NCI-H524 treated with DMSO at 0.1 percent for 48 hours (cell line): ENCODE measurements around the gene RAP1GAP.
"Not testable (repeated sequence)": the region's sequence is repeated elsewhere in the genome, so short reads cannot be mapped to it uniquely, and the experiment has no call there.

Experiments
- DNase-seq: peaks from one replicate; lab custom pipeline; 2025; lab: John Stamatoyannopoulos, UW

The RAP1GAP gene

DNA sequence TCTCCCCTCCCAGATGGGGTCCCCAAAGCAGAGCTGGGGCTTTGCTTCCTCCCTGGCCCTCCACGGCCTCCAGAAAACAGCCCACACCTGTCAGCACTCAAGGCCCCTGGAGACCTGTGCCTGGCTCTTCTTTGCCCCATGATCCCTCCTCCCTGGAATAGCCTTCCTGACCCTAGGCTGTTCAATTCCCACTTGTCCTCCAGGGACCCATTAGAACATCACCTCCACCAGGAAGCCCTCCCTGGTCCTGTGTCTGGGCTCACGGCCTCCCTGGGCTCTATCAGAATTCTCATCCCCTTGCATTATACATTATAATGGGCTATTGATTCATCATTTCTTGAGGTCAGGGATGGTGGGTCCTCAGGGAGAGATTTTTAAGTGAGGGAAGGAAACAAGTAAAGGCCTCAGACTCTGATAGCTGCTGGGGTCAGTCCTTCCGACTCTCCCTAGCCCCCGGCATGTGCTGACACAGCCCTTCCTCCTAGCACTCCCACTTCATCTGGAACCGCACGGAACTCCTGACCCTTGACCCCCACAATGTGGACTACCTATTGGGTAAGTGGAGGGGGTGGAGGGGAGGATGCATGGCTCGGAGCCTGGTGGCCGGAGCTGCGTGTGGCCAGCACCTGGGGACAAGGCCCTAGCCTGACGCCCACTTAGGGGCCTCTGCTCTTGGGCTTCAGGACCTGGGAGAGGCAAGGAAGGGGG, 99.2 kb downstream of the RAP1GAP start:
- no peak for DNase-seq

DNA sequence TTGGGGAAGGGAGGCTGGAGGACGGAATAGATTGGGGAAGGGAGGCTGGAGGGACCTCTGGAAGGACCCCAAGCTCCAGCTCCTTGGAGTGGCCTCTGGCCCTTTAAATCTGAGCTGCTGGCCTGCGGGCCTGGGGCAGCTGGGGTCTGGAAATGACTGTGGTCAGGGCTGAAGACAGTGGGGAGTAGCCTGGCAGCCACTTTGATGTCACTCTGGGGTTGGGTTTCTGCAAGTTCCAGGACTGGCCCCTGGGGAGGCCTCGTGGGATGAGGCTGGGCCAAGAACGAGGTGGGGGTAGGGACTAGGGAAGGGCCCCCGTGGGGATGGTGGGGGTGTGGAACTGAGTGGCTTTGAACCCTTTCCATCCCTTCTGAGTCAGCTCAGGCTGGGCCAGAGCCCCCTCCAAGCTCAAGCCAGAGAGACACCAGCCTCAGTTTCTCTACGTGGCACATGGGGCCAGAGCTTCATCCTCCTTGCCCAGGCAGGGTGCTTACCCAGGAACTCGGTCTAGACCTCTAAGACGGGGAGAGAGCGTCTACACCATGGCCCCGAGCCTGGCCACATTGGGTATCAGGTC, 100.3 kb downstream of the RAP1GAP start:
- no peak for DNase-seq

DNA sequence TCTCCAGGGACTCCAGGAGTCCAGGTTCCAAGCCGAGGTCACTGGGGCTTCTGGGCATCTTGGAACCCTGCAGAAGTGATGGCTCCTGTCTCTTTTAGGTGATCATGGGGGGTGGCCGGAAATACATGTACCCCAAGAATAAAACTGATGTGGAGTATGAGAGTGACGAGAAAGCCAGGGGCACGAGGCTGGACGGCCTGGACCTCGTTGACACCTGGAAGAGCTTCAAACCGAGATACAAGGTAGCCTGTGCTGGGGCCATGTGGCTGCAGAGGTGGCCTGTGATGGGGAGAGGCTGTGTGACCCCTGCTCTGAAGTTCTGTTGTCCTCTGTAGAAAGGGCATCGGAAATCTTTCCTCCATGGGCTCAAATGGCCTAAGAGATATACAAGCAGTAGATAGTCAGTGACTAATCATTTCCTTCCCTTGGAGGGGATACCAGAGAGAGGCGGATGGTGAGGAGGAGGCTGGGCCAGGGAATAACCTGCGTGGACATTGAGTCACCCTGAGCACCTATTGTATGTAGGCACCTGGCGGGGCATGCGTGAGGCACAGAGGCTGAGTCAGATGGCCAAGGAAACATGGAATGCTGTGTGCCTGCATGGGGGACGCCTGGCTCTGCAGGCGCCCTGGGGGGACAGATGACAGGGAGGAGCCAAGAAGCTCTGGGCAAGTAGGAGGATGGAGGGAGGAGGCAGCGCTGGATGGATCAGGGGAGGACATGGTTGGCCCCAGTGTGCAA, 101.0 kb downstream of the RAP1GAP start:
- DNase-seq, result peak; percentile 31

DNA sequence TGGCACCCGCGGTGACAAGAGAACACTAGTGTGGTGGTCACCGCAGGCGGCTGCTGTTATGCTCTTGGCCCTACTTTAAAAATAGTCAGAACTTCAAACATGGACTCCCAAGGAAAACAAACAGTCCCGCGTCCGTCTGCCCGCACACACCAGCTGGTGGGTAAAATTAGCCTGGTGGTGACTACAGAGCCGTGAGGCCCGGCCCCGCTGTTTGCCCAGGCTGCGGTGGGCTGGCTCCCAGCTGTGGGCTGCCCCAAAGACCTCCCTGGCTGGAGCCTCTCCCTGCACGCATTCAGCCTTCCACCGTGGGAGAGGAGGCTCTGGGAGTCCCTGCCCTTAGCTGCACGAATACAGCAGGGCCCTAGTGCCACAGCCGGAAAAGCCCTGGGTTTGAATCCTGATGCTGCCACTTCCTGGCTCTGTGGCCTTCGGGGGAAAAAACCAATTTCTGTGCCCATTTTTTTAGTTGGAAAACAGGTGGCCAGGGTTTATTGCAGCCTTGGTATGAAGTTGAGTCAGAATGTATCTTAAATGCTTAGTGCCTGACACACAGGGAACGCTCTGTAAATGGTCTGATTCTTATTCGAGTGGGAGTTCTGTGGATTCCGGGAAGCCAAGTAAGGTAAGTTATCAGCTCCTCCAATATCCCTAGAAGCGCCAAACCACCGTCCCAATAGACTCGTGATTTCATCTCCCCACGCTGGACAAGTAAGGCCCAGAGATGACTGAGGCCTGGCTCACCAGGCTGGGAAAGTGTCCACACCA, 101.7 kb downstream of the RAP1GAP start:
- DNase-seq, result no peak

DNA sequence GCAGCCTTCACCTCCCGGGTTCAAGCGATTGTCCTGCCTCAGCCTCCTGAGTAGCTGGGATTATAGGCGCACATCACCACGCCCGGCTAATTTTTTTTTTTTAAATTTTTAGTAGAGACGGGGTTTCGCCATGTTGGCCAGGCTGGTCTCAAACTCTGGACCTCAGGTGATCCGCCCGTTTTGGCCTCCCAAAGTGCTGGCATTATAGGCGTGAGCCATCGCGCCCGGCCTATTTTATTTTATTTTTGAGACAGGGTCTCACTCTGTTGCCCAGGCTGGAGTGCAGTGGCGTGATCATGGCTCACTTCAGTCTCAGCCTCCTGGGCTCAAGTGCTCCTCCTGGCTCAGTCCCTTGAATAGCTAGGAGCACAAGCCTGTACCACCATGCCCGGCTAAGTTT, 102.8 kb downstream of the RAP1GAP start:
- DNase-seq, result not testable (repeated sequence)

DNA sequence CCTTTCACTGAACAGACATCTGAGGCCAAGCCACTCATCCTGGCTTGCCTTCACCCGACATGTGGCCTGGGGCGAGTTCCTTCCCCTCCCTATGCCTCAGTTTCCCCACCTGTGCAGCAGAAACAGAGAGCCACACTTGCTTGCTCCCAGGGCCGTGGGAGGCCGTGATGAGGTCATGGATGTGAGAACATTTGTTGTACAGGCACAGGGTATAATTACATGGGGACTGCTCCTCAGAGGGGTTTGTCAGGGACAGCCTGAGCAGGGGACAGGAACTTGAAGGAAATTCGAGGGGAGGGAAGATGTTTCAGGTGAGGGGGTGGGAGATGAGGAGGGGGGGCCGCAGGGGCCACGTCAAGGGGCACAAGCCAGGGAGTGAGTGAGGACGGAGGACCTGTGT, 103.9 kb downstream of the RAP1GAP start:
- DNase-seq, result no peak

DNA sequence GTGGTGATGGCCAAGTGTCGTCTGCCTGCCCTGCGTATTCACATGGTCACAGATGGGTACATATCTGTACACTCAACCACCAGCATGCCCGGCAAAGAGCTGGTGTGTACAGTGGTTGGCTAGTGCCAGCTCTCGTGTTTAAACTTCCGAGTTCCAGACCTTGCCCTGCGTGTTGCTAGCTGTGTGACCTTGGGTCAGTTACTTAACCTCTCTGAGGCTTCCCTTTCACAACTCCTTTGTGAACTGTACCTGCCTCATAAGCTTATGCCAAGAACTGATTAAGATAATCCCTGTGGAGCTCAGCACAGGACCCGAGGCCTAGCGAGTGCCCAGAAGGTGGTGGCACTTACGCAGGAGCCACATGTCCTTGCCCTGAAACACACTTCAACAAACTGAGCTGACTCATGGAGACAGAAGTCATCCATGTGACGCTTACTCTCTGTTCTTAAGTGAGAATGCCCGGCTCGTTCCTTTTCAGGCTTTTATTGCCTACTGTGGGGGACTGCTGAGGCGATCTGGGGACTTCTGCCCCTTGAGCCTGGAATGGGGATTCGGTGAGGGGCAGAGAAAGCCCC, 104.5 kb downstream of the RAP1GAP start:
- no peak for DNase-seq

DNA sequence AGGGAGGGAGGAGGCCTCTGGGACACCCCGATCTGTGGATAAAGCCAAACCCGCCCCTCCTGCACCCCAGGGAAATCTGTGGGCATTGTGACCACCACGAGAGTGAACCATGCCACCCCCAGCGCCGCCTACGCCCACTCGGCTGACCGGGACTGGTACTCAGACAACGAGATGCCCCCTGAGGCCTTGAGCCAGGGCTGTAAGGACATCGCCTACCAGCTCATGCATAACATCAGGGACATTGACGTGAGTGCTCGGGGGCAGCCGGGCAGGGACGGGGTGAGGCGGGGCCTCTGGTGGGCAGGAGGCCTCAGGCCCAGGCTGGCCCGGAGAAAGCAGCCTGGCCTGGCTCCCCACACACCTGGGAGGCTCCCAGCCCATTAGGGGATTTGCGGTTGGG, 105.2 kb downstream of the RAP1GAP start:
- DNase-seq, result no peak

DNA sequence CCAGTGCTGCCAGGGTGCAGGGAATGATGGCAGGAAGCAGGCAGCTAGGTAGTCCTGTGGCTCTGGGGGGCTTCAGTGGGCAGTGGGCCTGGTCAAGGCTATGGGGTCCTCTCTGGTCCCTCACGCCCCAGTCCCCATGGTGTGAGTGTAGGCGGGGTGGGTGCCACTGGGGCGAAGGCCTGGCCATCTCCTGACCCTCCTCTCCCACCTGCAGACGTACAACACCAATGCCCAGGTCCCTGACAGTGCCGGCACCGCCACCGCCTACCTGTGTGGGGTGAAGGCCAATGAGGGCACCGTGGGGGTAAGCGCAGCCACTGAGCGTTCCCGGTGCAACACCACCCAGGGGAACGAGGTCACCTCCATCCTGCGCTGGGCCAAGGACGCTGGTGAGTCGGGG, 106.3 kb downstream of the RAP1GAP start:
- DNase-seq, result no peak

DNA sequence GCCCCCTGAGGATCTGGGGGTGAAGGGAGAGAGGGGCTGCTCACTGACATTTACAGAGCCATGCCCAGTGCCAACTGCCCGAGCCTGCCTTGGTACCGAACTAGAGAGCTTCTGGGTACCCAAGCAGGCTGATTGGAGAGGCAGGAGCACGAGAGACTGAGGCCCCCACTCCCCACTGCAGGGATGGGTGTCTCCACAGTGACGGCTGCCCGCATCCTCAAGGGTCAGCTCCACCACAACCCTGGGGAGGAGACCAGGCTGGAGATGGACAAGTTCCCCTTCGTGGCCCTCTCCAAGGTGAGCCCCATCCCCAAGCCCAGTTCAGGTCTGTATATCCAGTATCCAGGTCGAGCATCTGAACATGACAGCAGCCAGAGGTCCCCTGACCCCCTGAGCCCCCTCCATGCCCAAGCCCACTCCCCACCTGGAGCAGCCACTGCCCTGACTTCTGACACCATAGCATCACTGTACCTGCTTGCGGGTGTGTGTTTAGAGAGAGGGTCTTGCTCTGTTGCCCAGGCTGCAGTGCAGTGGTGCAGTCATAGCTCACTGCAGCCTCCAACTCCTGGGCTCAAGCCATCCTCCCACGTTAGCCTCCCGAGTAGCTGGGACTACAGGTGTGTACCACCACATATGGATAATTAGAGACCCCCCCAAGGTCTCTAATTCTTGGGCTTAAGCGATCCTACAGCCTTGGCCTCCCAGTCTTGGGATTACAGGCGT, 108.1 kb downstream of the RAP1GAP start:
- DNase-seq, result no peak

DNA sequence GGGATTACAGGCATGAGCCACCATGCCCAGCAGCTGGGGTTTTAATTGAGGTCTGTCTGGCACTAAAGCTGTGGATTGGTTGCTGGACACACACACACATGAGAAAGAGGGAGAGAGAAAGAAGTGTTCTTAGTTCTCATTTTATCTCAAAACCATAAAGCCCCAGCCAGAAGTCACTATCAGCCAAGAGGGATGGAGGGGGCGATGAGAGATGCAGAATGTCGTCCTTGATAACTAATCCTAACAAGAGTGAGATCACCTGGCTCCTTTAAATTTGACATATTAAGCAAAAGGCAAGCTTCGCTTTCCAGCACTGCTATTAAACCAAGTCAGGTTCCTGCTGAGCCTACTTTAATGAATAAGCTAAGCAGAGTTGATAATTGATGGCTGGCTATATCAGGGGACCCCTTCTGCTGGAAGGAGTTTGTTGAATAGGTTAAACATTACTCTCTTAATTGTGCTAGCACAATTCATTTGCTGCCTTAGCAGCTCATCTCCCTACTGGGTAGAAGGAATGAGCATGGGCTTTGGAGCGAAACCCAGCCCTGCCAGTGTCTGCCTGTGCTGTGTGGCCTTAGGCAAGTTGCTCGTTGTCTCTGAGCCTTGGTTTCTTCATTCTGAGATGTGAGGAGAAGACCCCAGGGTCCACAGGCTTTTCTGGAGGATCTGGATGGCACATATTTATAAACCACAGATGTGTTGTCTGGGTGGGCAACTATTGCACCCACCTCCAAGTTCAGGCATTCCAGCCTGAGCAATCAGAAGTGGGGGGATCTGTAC, 109.2 kb downstream of the RAP1GAP start:
- no peak for DNase-seq

DNA sequence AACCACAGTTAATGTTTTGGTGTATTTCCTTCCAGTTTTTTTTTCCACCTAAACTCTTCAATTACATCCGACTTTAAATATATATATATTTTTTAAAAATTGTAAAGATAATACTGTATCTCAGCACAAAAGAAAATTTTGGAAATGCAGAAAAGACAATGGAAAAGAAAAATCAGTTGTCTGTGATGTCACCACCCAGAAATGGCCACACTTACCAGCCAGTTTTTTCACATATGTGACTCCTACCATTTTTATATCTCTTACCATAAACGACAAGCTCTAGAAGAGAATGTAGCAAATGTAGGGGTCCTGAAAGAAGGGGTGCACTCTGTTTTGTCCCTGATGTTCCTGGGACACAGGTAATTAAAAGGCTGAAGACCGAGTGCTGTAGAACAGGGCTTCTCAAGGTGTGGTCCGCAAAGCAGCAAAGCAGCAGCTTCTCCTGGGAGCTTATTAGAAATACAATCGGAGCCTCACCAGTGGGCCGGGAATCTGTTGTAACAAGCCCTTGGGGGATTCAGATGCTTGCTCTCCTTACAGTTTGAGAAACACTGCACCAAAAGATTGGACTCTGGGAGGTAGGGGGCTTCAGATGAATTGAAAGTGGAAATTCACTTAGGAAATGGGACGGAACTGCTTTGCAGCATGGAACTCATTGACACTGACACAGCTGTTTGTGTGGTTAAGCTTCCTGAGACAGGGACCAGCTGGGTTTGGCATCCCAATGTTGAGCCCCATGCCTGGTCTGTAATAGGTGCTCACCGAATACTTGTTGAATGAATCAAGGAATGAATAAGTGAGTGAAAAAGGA, 115.8 kb downstream of the RAP1GAP start:
- no peak for DNase-seq

DNA sequence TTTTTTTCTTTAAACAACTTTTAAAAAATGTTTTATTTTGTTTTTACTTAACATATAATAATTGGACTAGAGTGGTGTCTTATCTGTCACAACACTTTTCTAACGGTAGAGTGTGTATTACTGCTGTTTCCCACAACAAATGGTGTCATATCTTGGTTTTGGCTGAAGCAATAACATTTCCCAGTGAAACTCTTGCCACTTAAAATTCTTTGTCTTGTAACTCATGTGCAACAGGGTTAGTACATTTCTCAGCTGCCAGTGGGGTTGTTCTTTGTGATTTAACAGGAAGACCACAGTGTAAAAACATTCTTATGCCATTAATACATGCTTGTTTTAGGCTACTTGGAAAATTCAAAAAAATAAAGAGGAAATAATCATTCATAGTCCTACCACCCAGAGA, 116.4 kb downstream of the RAP1GAP start:
- DNase-seq, result no peak

DNA sequence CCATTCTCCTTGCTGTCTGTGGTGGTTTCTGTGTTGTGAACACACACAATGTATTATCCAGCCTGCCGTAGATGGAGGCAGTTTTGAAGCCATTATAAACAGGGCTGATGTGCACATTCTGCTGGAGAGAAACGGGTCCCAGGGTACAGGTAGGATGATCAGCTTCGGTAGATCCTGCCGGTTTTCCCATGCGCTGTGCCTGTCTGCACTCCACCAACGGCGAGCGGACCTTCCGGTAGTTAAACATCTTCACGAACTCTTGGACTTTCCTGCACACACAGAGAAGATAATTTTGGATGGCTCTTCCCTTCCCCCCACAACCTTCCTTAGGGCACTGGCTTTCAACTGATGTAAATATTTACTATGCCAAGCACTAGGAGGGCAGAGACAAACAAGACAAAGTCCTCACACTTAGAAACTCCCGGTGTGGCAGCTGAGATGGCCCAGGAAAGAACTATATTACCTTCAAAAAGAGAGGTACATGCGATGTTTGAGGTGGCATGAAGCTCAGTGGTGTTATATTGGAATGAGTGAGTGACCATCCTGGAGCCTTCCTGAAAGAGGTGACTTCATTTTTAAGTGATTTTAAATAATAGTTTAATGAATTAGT, 118.2 kb downstream of the RAP1GAP start:
- DNase-seq, result no peak

DNA sequence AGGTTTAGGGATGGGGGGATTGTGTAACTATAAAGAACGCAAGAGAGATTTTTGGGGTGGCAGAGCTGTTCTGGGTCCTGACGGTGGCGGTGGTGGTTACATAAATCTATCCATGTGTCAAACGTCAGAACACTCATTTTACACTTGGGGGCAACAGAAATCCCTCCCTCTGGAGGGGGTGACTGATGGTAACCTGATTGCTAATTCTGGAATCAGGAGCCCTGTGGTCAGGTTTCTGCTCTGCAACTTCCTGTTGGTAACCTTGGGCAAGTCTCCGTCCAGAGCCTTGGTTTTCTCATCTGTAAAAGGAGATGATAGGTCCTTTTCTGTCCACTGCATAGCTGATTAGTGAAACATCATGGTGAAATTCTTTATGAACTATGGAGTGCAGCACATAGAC, 119.1 kb downstream of the RAP1GAP start:
- no peak for DNase-seq

DNA sequence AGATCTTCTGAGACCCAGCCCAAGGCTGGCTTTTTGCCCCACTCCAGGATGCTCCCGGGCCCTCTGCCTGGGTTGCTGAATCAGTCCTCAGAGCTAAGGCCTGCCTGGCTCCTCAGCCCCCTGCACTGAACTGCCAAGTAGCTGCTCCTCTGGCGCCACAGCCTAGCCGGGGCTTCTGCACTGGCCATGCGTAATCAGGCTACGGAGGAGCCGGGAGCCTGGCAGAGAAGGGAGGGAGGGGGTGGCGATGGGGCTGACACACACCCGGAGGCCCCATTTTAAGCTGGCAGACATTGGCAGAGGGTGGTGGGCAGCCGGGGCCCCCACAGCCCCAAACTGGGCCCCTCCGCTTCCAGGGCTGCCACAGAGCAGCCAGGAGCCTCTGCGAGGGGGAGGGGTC, 121.3 kb downstream of the RAP1GAP start:
- no peak for DNase-seq
